ENCODE results near the gene F2R.
"Not testable (repeated sequence)": the region's sequence is repeated elsewhere in the genome, so short reads cannot be mapped to it uniquely, and the experiment has no call there.

The F2R gene

GRCh38 chr5:76715736-76716455, at the start of gene F2R:
F2R (plus strand) TSS chr5:76716126; CDS start chr5:76716308, 182 bp downstream.
- no peak for DNase-seq (ENCODE audit: low read depth, low spot score)

- DNase-seq (ENCODE audit: low read depth, low spot score) = no peak
Observed at GRCh38 chr5:76667495-76667894, 48.4 kb upstream of the F2R start.

GRCh38 chr5:76669245-76669644, 46.7 kb upstream of the F2R start:
- DNase-seq (ENCODE audit: low read depth, low spot score) = no peak

- DNase-seq (ENCODE audit: low read depth, low spot score) = no peak
Observed at GRCh38 chr5:76670508-76670907, 45.4 kb upstream of the F2R start.

GRCh38 chr5:76672242-76672641, 43.7 kb upstream of the F2R start:
- DNase-seq (ENCODE audit: low read depth, low spot score) = no peak

- no peak for DNase-seq (ENCODE audit: low read depth, low spot score)
Observed at GRCh38 chr5:76673125-76673524, 42.8 kb upstream of the F2R start.

GRCh38 chr5:76674330-76675066, 41.4 kb upstream of the F2R start:
- DNase-seq (ENCODE audit: low read depth, low spot score) = no peak

GRCh38 chr5:76675364-76675763, 40.6 kb upstream of the F2R start:
- no peak for DNase-seq (ENCODE audit: low read depth, low spot score)

GRCh38 chr5:76677849-76678472, 38.0 kb upstream of the F2R start:
- DNase-seq (ENCODE audit: low read depth, low spot score) = no peak

GRCh38 chr5:76679231-76679630, 36.7 kb upstream of the F2R start:
- DNase-seq (ENCODE audit: low read depth, low spot score) = no peak

- DNase-seq (ENCODE audit: low read depth, low spot score) = not testable (repeated sequence)
Observed at GRCh38 chr5:76680826-76681225, 35.1 kb upstream of the F2R start.

- DNase-seq (ENCODE audit: low read depth, low spot score) = no peak
Observed at GRCh38 chr5:76681287-76681686, 34.6 kb upstream of the F2R start.

- no peak for DNase-seq (ENCODE audit: low read depth, low spot score)
Observed at GRCh38 chr5:76682387-76682786, 33.5 kb upstream of the F2R start.

- DNase-seq (ENCODE audit: low read depth, low spot score) = no peak
Observed at GRCh38 chr5:76683816-76684731, 31.9 kb upstream of the F2R start.

GRCh38 chr5:76684756-76685519, 31.0 kb upstream of the F2R start:
- DNase-seq (ENCODE audit: low read depth, low spot score) = no peak

- DNase-seq (ENCODE audit: low read depth, low spot score) = no peak
Observed at GRCh38 chr5:76685704-76686103, 30.2 kb upstream of the F2R start.

- DNase-seq (ENCODE audit: low read depth, low spot score) = no peak
Observed at GRCh38 chr5:76688212-76688611, 27.7 kb upstream of the F2R start.

- DNase-seq (ENCODE audit: low read depth, low spot score) = no peak
Observed at GRCh38 chr5:76688836-76689235, 27.1 kb upstream of the F2R start.

- DNase-seq (ENCODE audit: low read depth, low spot score) = no peak
Observed at GRCh38 chr5:76689321-76690036, 26.4 kb upstream of the F2R start.

- DNase-seq (ENCODE audit: low read depth, low spot score) = no peak
Observed at GRCh38 chr5:76690037-76690679, 25.8 kb upstream of the F2R start.
